CD4-positive, alpha-beta T cell treated with Interleukin-1 beta for 1 hour (primary cell): Measurements from ENCODE around the gene FOXC2.
A peak's percentile ranks its signal among the peaks of the same experiment; 100 is the strongest.

ENCODE experiments used
- DNase-seq, 2 donors: peaks; one replicate each; pipeline ENCODE4 v3.0.0-alpha.2; 2020 to 2022

Gene FOXC2

GRCh38 chr16:86558355-86559193 lies 8.1 kb upstream of the FOXC2 start:
- no peak for DNase-seq

- no peak for DNase-seq
Observed at GRCh38 chr16:86559802-86560305, 6.8 kb upstream of the FOXC2 start.

DNA sequence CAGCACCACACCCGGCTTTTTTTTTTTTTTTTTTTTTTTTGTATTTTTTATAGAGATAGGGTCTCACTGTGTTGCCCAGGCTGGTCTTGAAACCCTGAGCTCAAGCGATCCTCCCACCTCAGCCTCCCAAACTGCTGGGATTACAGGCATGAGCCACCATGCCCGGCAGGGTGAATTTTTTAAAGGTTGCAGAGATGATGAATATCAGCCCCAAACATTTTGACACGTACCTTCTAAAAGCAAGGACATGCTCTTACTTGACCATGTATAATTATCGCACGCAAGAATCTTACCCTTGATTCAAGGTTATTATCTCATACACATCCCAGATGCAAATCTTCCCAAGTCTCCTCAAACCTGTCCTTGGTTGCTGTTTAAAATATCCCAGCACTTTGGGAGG lies 4.3 kb upstream of the FOXC2 start:
- no peak for DNase-seq

GRCh38 chr16:86563469-86564345 lies 2.9 kb upstream of the FOXC2 start:
- DNase-seq: peak; percentile 85 to 89

- no peak for DNase-seq
Observed at GRCh38 chr16:86565181-86565631, 1.4 kb upstream of the FOXC2 start.

DNA sequence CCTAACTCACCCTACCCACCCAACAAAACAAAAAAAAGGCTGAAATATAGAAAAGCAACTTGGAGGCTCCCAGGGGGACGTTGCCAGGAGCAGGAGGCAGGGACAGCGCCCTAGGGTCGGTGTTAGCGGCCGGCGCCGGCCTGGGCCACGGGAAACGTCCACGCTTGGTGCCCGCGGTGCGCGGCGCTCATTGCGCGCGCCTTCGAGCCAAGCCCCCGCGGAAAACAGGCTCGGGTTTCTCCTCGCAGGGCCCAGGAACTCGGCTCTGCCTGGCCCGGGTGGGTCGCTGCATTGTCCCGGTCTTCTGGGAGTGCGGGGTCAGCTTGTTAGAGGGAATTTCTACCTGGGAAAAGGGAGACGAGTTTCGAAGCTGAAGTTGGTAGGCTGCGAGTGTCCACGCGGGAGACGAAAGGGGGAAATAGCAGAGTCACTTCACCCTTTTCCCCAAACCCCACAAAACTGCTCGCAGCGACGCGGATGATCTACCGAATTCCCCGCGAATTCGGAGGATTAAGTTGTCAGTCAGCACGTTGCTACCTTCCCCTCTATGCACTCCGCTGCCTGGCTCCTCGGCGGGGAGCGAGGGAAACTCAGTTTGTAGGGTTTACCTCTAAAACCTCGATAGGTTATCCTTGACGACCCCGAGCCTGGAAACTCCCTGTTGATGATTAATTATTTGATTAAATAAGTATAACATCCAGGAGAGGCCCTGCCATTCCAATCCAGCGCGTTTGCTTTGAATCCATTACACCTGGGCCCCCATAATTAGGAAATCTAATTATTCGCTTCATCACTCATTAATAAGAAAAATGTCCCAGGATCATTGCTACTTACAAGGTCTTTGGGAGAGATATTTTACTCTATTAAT lies 751 bp upstream of the FOXC2 start:
- DNase-seq: no peak

DNA sequence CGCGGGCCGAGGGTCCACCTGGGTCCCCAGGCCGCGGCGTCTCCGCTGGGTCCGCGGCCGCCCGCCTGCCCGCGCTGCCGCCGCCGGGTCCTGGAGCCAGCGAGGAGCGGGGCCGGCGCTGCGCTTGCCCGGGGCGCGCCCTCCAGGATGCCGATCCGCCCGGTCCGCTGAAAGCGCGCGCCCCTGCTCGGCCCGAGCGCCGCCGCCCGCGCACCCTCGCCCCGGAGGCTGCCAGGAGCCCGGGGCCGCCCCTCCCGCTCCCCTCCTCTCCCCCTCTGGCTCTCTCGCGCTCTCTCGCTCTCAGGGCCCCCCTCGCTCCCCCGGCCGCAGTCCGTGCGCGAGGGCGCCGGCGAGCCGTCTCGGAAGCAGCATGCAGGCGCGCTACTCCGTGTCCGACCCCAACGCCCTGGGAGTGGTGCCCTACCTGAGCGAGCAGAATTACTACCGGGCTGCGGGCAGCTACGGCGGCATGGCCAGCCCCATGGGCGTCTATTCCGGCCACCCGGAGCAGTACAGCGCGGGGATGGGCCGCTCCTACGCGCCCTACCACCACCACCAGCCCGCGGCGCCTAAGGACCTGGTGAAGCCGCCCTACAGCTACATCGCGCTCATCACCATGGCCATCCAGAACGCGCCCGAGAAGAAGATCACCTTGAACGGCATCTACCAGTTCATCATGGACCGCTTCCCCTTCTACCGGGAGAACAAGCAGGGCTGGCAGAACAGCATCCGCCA lies 504 bp downstream of the FOXC2 start:
- no peak for DNase-seq

- DNase-seq: no peak
Observed at GRCh38 chr16:86567701-86568581, 1.3 kb downstream of the FOXC2 start.

DNA sequence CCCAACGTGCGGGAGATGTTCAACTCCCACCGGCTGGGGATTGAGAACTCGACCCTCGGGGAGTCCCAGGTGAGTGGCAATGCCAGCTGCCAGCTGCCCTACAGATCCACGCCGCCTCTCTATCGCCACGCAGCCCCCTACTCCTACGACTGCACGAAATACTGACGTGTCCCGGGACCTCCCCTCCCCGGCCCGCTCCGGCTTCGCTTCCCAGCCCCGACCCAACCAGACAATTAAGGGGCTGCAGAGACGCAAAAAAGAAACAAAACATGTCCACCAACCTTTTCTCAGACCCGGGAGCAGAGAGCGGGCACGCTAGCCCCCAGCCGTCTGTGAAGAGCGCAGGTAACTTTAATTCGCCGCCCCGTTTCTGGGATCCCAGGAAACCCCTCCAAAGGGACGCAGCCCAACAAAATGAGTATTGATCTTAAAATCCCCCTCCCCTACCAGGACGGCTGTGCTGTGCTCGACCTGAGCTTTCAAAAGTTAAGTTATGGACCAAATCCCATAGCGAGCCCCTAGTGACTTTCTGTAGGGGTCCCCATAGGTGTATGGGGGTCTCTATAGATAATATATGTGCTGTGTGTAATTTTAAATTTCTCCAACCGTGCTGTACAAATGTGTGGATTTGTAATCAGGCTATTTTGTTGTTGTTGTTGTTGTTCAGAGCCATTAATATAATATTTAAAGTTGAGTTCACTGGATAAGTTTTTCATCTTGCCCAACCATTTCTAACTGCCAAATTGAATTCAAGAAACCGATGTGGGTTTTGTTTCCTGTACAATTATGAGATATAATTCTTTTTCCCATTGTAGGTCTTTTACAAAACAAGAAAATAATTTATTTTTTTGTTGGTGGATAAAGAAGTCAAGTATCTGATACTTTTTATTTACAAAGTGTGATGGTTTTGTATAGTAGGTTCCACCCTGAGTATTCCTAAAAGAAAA lies 2.3 kb downstream of the FOXC2 start:
- DNase-seq: no peak

DNA sequence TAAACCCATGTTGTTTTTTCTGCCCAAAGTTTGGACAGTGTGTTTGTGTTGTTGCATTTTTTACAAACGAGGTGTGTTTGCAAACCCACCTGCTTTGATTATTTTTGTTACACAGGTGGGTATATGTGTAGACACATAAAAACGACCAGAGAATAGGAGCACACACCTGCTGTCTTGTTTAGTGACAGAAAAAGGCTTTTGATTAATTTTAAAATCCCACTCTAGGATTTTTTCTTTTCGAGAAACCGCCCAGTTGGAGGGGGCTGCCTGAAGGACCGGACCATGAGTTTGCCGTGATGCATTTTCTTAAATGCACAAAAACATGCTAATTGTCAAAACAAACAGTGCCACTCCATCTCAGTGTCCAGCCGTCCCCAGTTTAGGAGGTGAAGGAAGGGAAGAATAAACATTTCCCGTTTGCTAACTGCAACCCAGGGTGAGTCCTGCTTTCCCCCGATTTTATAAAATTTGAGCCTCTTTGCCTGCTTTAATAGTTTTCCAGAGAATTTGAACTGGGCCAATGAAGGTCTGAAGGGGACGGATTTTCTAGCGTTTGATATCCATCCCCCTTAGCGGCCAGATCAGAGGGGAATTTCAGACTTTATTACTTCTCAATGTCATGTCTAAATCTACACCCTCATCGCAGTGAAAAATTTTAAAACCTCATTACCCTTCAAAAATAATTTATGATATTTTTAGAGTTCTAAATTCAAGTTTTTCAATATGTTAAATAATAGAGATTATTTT lies 3.2 kb downstream of the FOXC2 start:
- DNase-seq: no peak

DNA sequence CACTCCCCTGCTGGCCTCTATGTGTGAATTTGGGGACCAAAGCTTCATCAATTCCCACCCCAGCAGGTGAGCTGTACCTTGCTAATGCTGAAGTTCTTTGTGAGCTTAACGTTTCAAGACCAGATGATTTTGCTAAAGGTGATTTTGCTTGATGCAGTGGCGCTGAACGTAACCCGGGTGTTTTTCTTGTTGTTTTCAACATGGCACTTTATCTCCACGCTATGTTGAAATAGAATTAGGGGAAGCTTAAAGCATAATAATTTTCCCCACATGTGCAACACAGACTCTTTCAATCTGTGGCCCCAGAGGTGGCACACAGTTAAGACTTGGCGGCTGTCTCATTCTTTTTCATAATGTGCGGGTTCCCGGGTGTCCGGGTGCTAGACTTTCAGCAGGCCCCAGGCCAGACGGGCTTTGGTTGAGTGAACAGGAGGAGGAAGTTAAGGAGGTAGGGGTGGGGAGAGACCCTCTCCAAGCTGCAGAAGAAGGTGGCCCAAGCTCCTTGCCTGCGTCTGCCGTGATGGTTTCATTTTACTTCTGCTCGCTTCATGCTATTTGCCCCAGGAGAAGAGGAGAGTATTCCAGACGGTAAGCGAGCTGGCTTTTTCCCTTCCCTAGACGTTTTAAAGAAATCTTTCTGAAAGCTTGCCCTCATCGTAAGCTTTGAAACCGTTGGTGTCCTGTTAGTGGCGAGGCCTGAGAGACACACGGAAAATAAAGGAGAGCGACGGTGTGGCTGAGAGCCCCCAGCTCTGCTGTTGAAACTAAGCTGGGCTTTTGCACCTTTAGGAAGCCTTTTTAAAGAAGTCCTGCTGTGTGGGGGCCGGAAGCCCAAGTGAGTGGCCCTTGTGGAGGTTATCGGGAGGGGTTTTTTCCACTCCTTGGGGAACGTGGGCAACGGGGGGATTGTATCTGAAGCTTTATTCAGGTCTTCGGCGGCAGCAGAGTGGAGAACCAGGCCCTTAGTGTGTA lies 4.2 kb downstream of the FOXC2 start:
- DNase-seq: no peak

- DNase-seq: no peak
Observed at GRCh38 chr16:86571530-86571915, 4.9 kb downstream of the FOXC2 start.

GRCh38 chr16:86572041-86572521 lies 5.5 kb downstream of the FOXC2 start:
- DNase-seq: no peak

GRCh38 chr16:86572606-86573005 lies 6.0 kb downstream of the FOXC2 start:
- DNase-seq: no peak

GRCh38 chr16:86573215-86573614 lies 6.6 kb downstream of the FOXC2 start:
- no peak for DNase-seq

DNA sequence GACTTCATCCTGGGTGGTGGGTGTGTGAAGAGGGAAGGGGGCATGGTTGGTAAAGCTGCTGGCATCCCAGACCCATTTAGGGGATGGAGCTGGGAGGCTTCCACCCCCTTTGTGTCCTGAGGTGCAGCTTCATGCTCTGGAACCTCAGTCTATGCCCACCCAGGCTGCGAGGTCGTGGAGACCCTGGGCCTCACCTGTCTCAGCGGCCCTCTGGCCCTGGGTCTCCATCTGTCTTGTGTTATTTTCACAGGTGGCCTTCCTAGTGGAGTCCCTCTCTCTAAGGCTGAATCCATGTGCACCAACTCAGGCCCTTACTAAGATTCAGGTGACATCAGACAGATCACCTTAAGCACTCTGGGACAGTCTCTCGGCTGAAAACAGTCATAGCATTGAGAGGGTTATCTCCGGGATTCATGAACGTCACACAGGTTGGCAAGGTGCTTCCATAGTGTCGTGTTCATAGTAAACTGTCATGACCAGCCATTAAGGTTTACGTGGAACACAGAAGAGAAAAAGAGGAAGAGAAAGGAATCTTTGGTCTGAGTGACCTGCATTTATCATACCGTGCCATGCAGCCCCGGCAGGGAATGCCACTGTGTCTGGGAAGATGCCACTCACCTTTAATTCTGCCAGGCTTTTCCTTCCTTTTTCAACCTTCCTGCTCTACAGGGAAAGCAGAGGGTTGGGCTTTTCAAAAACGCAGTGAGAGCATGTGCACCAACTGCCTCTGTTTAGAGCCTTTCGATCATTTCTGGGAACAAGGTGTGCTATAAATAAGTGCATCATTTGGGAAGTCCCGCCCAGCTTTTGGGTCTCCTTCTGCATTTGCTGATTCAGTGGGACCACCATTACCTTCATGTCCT lies 7.2 kb downstream of the FOXC2 start:
- no peak for DNase-seq

DNA sequence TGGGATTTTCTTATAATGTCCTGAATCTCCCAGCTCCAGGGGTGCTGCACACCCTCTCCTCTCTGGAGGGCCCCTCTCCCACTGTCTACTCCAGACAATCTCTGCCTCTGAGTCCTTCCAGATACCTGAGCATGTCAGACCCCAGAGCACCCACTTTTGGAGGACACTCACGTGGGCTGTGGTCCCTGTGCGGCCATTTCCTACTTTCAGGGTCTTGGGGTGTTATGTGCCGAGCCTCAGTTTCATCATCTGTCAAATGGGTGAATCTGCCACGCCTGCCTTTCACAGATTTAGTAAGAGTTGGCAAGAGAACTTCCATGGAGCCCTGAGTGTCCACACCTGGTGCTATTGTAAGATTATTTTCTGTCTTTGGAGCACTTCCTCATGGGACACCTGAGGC lies 8.0 kb downstream of the FOXC2 start:
- no peak for DNase-seq
